ENCODE measurements around the gene DAB2. TPM values are rescaled to one million over a fixed set of nuclear protein-coding genes. Genes with fewer than 3 reads are reported as not detected.

The DAB2 gene
- 211 and 266 TPM in 2 replicates for total RNA-seq (2014; rRNA removed; shearing (Covaris generic))
- polyA plus RNA-seq (2016; fragmentation: Nextera tagmentation; extraction: Ambion mirVana) = 525 and 533 TPM in 2 replicates

GRCh38 chr5:39424736-39425637 is at the start of gene DAB2:
TSS of gene DAB2 (minus strand) at chr5:39424980. CDS start at chr5:39394320, 30,660 bp downstream.
- 0 to 1% methylated on average over 48 to 53 of the region's 53 CpGs for WGBS, 2 experiments (ENCODE audit: low coverage in 1 of 2, low lambda C conversion rate in 2 of 2, missing lambda C conversion rate in 2 of 2)
- Histone ChIP-seq H2AFZ (peak within 1 kb of the TSS; percentile 79), H3K4me1 (ENCODE audit: insufficient read depth) (peaks cover 39% of the 10 kb centered on the region), H3F3A (ENCODE audit: insufficient read depth) (peaks cover 68% of the 10 kb centered on the region), H3K9me2 (ENCODE audit: insufficient read depth) (no peaks in the 10 kb centered on the region), H3K36me3 (ENCODE audit: low read depth) (peaks cover 21% of the 10 kb centered on the region; the same call in 1 of the 2 replicates), H3K27ac (peak within 1 kb of the TSS; percentile 94), H4K20me1 (ENCODE audit: insufficient read depth) (peaks cover 6% of the 10 kb centered on the region; the same call in 1 of the 2 replicates), H3K79me2 (ENCODE audit: insufficient read depth) (peaks cover 56% of the 10 kb centered on the region), H3K4me2 (ENCODE audit: unreplicated experiment) (peak within 1 kb of the TSS; percentile 88), H3K4me3 (peak within 1 kb of the TSS; percentile 98), H3K27me3 (replicated peaks; ENCODE audit: insufficient read depth) (no peaks in the 10 kb centered on the region), H3K9me3 (ENCODE audit: low read depth) (no peaks in the 10 kb centered on the region), H3K9ac (peak within 1 kb of the TSS; percentile 98)
- no peak for TF ChIP-seq EZH2phosphoT487 (IDR thresholded peaks at IDR 0.05; ENCODE audit: insufficient read depth, low read depth)
- in situ Hi-C loops (cut with MboI) = no loop called here
- DNase-seq = peak; percentile 97

- H3K9ac ChIP-seq = peak overlapping the region; percentile 13; the same call in 1 of the 2 replicates
Measured at GRCh38 chr5:39473156-39473775, 48.5 kb upstream of the DAB2 start.

DNA sequence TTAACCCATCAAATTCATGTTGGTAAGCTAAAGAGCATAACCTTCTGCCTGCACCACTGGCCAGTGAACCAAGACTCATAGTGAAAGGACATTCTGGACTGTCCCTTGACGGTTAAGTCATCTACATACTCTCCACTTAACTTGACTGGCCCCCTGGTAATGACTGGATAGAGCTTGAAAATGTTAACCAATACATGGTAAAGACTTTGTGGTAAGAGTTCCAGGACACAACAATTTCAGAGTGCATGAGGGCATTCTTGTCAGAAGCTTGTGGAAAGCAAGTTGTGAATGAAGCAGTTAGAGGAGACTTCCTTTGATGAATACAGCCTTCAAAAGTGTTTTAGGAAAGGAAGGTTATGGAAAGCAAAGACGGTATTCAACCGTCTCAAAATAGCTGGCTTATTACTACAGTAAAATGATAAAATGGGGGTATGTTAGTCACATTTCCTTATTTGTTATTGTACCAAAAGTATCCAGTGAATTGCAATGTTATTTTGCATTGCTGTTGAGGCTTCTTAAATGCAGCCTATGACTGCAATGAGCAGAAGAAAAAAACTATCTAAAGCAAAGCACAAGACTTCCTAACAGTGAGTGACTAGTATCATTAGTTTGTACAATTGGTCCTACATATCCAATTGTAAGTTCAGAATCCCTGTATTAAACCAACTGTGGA is 47.2 kb upstream of the DAB2 start:
- H3K4me3 ChIP-seq = no peak overlapping the region
- peaks cover 60% of the 10 kb centered on the region for H3K4me1 ChIP-seq (ENCODE audit: insufficient read depth)
- no peaks in the 10 kb centered on the region for H3K79me2 ChIP-seq (ENCODE audit: insufficient read depth)
- DNase-seq = no peak
- no peak overlapping the region for H3K27ac ChIP-seq
- no peaks in the 10 kb centered on the region for H3K36me3 ChIP-seq (ENCODE audit: low read depth)
- no peak overlapping the region for H3K4me2 ChIP-seq (ENCODE audit: unreplicated experiment)
- no peaks in the 10 kb centered on the region for H4K20me1 ChIP-seq (ENCODE audit: insufficient read depth)
- no peak for TF ChIP-seq EZH2phosphoT487 (IDR thresholded peaks at IDR 0.05; ENCODE audit: insufficient read depth, low read depth)
- TF ChIP-seq EZH2 (IDR thresholded peaks at IDR 0.05; ENCODE audit: insufficient read depth, poor library complexity, severe bottlenecking) = no peak
- no peaks in the 10 kb centered on the region for H3K27me3 ChIP-seq (replicated peaks; ENCODE audit: insufficient read depth)
- no peak overlapping the region for H3K9ac ChIP-seq
- peaks cover 4% of the 10 kb centered on the region; the same call in 1 of the 2 replicates for H3K9me2 ChIP-seq (ENCODE audit: insufficient read depth)
- WGBS, 2 experiments (ENCODE audit: low coverage in 1 of 2, low lambda C conversion rate in 2 of 2, missing lambda C conversion rate in 2 of 2) = 70 to 75% methylated on average over 3 of the region's 3 CpGs
- peaks cover 67% of the 10 kb centered on the region for H3F3A ChIP-seq (ENCODE audit: insufficient read depth)
- no peaks in the 10 kb centered on the region for H3K9me3 ChIP-seq (ENCODE audit: low read depth)
- H2AFZ ChIP-seq = no peak overlapping the region
- in situ Hi-C loops (cut with MboI) = no loop called here

More at GRCh38 chr5:39473156-39473775, 48.5 kb upstream of the DAB2 start:
- Histone ChIP-seq H3K4me3 (no peak overlapping the region), H3K79me2 (ENCODE audit: insufficient read depth) (no peaks in the 10 kb centered on the region), H3K27me3 (replicated peaks; ENCODE audit: insufficient read depth) (no peaks in the 10 kb centered on the region), H3F3A (ENCODE audit: insufficient read depth) (peaks cover 78% of the 10 kb centered on the region), H3K27ac (peak overlapping the region; percentile 67), H3K36me3 (ENCODE audit: low read depth) (no peaks in the 10 kb centered on the region), H3K4me2 (ENCODE audit: unreplicated experiment) (peak overlapping the region; percentile 15), H3K9me3 (ENCODE audit: low read depth) (no peaks in the 10 kb centered on the region), H4K20me1 (ENCODE audit: insufficient read depth) (no peaks in the 10 kb centered on the region), H2AFZ (no peak overlapping the region; the same call in 1 of the 2 replicates), H3K9me2 (ENCODE audit: insufficient read depth) (peaks cover 4% of the 10 kb centered on the region; the same call in 1 of the 2 replicates), H3K4me1 (ENCODE audit: insufficient read depth) (peaks cover 72% of the 10 kb centered on the region)
- 8 to 11% methylated on average over 3 of the region's 3 CpGs for WGBS, 2 experiments (ENCODE audit: low coverage in 1 of 2, low lambda C conversion rate in 2 of 2, missing lambda C conversion rate in 2 of 2)
- in situ Hi-C loops (cut with MboI) = no loop called here
- no peak for TF ChIP-seq EZH2phosphoT487 (IDR thresholded peaks at IDR 0.05; ENCODE audit: insufficient read depth, low read depth)
- no peak for TF ChIP-seq EZH2 (IDR thresholded peaks at IDR 0.05; ENCODE audit: insufficient read depth, poor library complexity, severe bottlenecking)
- peak; percentile 76 for DNase-seq

- Histone ChIP-seq H3K4me3 (no peak overlapping the region), H3K9ac (no peak overlapping the region), H3F3A (ENCODE audit: insufficient read depth) (peaks cover 55% of the 10 kb centered on the region), H3K9me2 (ENCODE audit: insufficient read depth) (peaks cover 4% of the 10 kb centered on the region; the same call in 1 of the 2 replicates), H4K20me1 (ENCODE audit: insufficient read depth) (no peaks in the 10 kb centered on the region), H3K4me2 (ENCODE audit: unreplicated experiment) (no peak overlapping the region), H3K27me3 (replicated peaks; ENCODE audit: insufficient read depth) (no peaks in the 10 kb centered on the region), H3K9me3 (ENCODE audit: low read depth) (no peaks in the 10 kb centered on the region), H3K36me3 (ENCODE audit: low read depth) (no peaks in the 10 kb centered on the region), H2AFZ (peak overlapping the region; percentile 24; the same call in 1 of the 2 replicates), H3K79me2 (ENCODE audit: insufficient read depth) (no peaks in the 10 kb centered on the region), H3K4me1 (ENCODE audit: insufficient read depth) (peaks cover 49% of the 10 kb centered on the region), H3K27ac (no peak overlapping the region)
- 59 to 64% methylated on average over 2 of the region's 2 CpGs for WGBS, 2 experiments (ENCODE audit: low coverage in 1 of 2, low lambda C conversion rate in 2 of 2, missing lambda C conversion rate in 2 of 2)
- DNase-seq = no peak
- in situ Hi-C loops (cut with MboI) = no loop called here
- TF ChIP-seq EZH2phosphoT487 (IDR thresholded peaks at IDR 0.05; ENCODE audit: insufficient read depth, low read depth) (no peak), EZH2 (IDR thresholded peaks at IDR 0.05; ENCODE audit: insufficient read depth, poor library complexity, severe bottlenecking) (no peak)
Measured at GRCh38 chr5:39470811-39471210, 46.0 kb upstream of the DAB2 start.
